HepG2 (cell line): ENCODE measurements around the gene PCIF1. TPM values are rescaled to one million over a fixed set of nuclear protein-coding genes. Genes with fewer than 3 reads are reported as not detected.

Experiments used
- DZIP1 ChIP-seq: sonication (generic); formaldehyde crosslinking; IDR thresholded peaks from 2 replicates; pipeline ENCODE4 v1.5.0; 2020; ENCODE audit warnings: mild to moderate bottlenecking, missing genetic modification reagents
- FOXJ3 ChIP-seq: sonication (generic); formaldehyde crosslinking; IDR thresholded peaks from 2 replicates; pipeline ENCODE4 v1.4.0; 2020; ENCODE audit warnings: missing genetic modification reagents, mild to moderate bottlenecking, borderline replicate concordance
- GABPA ChIP-seq, 2 experiments: IDR thresholded peaks; 2 replicates each; pipeline ENCODE4 v1.6.1; 2011 to 2016; ENCODE audit warnings: low read depth in 2 of 2, low read length in 1 of 2, missing biosample characterization in 1 of 2, missing genetic modification characterization in 1 of 2
- HNF1A ChIP-seq, 2 experiments: sonication (generic) in 1 of 2; formaldehyde crosslinking in 1 of 2; IDR thresholded peaks; 2 replicates each; pipeline versions ENCODE4 v1.4.0 to v1.6.1; 2016 to 2020; ENCODE audit warnings: borderline replicate concordance in 1 of 2, low read depth in 1 of 2, mild to moderate bottlenecking in 1 of 2, missing genetic modification reagents in 1 of 2
- SAP130 ChIP-seq: IDR thresholded peaks from 2 replicates; pipeline ENCODE4 v1.6.1; 2016; ENCODE audit warnings: low read depth
- ZBTB14 ChIP-seq: sonication (generic); formaldehyde crosslinking; IDR thresholded peaks from 2 replicates; pipeline ENCODE4 v1.4.0; 2020; ENCODE audit warnings: missing genetic modification reagents
- ZNF138 ChIP-seq: sonication (generic); formaldehyde crosslinking; IDR thresholded peaks from 2 replicates; pipeline ENCODE4 v1.5.0; 2020; ENCODE audit warnings: mild to moderate bottlenecking, low read depth, missing genetic modification reagents
- ZNF143 ChIP-seq: sonication (generic); formaldehyde crosslinking; IDR thresholded peaks from 2 replicates; pipeline ENCODE4 v1.4.0; 2020; ENCODE audit warnings: missing genetic modification reagents
- ZNF234 ChIP-seq: sonication (generic); formaldehyde crosslinking; conservative IDR thresholded peaks from 2 replicates; pipeline ENCODE4 v1.5.1; 2020; ENCODE audit warnings: mild to moderate bottlenecking, missing genetic modification reagents
- ZNF296 ChIP-seq: sonication (generic); formaldehyde crosslinking; conservative IDR thresholded peaks from 2 replicates; pipeline ENCODE4 v1.5.0; 2020; ENCODE audit warnings: mild to moderate bottlenecking, missing genetic modification reagents
- ZNF550 ChIP-seq: sonication (generic); formaldehyde crosslinking; IDR thresholded peaks from 2 replicates; pipeline ENCODE4 v1.4.0; 2020; ENCODE audit warnings: mild to moderate bottlenecking, missing genetic modification reagents, borderline replicate concordance
- ZNF687 ChIP-seq: sonication (generic); formaldehyde crosslinking; IDR thresholded peaks from 2 replicates; pipeline ENCODE4 v1.5.1; 2020; ENCODE audit warnings: mild to moderate bottlenecking, missing genetic modification reagents, moderate library complexity
- ZSCAN20 ChIP-seq: sonication (generic); formaldehyde crosslinking; IDR thresholded peaks from 2 replicates; pipeline ENCODE4 v1.4.0; 2020; ENCODE audit warnings: missing genetic modification reagents, mild to moderate bottlenecking, borderline replicate concordance
- polyA plus RNA-seq, 8 experiments: library from polyadenylated mRNA; depleted of rRNA in 3 of 8; stranded (reverse) in 7 of 8; unstranded in 1 of 8; fragments of >200 nt; fragmentation: Illumina TruSeq in 4 of 8; extraction: Trizol in 4 of 8; gene quantifications; 2 replicates each; pipeline versions ENCODE4 v1.2.1 to v1.2.3, GENCODE V29; 2011 to 2016; ENCODE audit warnings: low read depth in 4 of 8, missing spikeins in 1 of 8, mixed read lengths in 1 of 8; ENCODE audit not compliant: insufficient read depth in 1 of 8
- total RNA-seq, 5 experiments: library from RNA; depleted of rRNA; stranded (reverse); fragments of >200 nt; fragmentation: Illumina TruSeq; extraction: Trizol; gene quantifications; 2 replicates each; pipeline ENCODE4 v1.2.3, GENCODE V29; 2016; ENCODE audit warnings: low read depth in 1 of 5

The PCIF1 gene
- total and polyA plus RNA-seq, 2 of the 13 experiments (the other 11 are each of a cell fraction or from before 2014, with no cell fraction given) = 20.9 to 24.4 TPM

GRCh38 chr20:45909817-45910669 is 24.4 kb upstream of the PCIF1 start (continued):
- TF ChIP-seq FOXJ3 (CRISPR knock-in tag) (no peak), ZSCAN20 (CRISPR knock-in tag) (no peak), DZIP1 (0 out of 2 replicates have a peak, but pooled peaks have one; percentile 48), ZNF550 (0 out of 2 replicates have a peak, but pooled peaks have one; percentile 83), ZNF687 (CRISPR knock-in tag) (peak; percentile 75), ZNF143 (no peak; the same call in 1 of the 2 replicates), ZNF296 (CRISPR knock-in tag) (0 out of 2 replicates have a peak, but pooled peaks have one; percentile 3), HNF1A (IDR thresholded peaks at IDR 0.05; ENCODE audit: low read depth) (no peak), HNF1A (CRISPR knock-in tag; IDR thresholded peaks at IDR 0.05; ENCODE audit: borderline replicate concordance) (no peak), SAP130 (CRISPR knock-in tag) (peak; percentile 29), GABPA (IDR thresholded peaks at IDR 0.05; ENCODE audit: low read depth, low read length) (no peak), GABPA (CRISPR knock-in tag; IDR thresholded peaks at IDR 0.05; ENCODE audit: low read depth) (peak; percentile 32; the same call in 1 of the 2 replicates), ZNF234 (no peak), ZBTB14 (CRISPR knock-in tag) (no peak), ZNF138 (no peak)
